Tibial nerve (tissue), 4 donors: ENCODE results near the gene MRPL2. TPM values are rescaled to one million over a fixed set of nuclear protein-coding genes. Genes with fewer than 3 reads are reported as not detected.

Experiments used
- DNase-seq, 2 donors: peaks; one replicate each; pipeline ENCODE4 v3.0.0-alpha.2; 2019; ENCODE audit warnings: low spot score in 2 of 2
- H3K27ac ChIP-seq, 4 donors: fragments of 200-600 bp; sonication (generic) in 3 of 4; one replicate each; pipeline ENCODE4 v1.5.1; 2017 to 2019; ENCODE audit warnings: mild to moderate bottlenecking in 1 of 4
- H3K27me3 ChIP-seq, 2 donors: fragments of 200-600 bp; sonication (generic) in 1 of 2; one replicate each; pipeline versions ENCODE4 v1.5.1 to v1.6.0; 2017 to 2019
- H3K36me3 ChIP-seq, 3 donors: fragments of 200-600 bp; sonication (generic); one replicate each; pipeline ENCODE4 v1.5.1; 2018 to 2019
- H3K4me1 ChIP-seq, 4 donors: fragments of 200-600 bp; sonication (generic) in 3 of 4; one replicate each; pipeline ENCODE4 v1.5.1; 2017 to 2019
- H3K4me3 ChIP-seq, 4 donors: fragments of 200-600 bp; sonication (generic) in 3 of 4; one replicate each; pipeline ENCODE4 v1.5.1; 2017 to 2019; ENCODE audit warnings: mild to moderate bottlenecking in 1 of 4, moderate library complexity in 1 of 4
- H3K9me3 ChIP-seq, 4 donors: fragments of 200-600 bp; sonication (generic) in 3 of 4; one replicate each; pipeline ENCODE4 v1.5.1; 2017 to 2019
- CTCF ChIP-seq, 5 experiments: fragments of 200-600 bp in 3 of 5; fragments of 450-650 bp in 2 of 5; sonication (generic) in 3 of 5; IDR thresholded peaks; one replicate each; pipeline ENCODE4 v1.5.1; 2016 to 2019; ENCODE audit warnings: antibody characterized with exemption in 5 of 5, mild to moderate bottlenecking in 3 of 5, moderate library complexity in 2 of 5
- EP300 ChIP-seq, 2 donors: sonication (generic); formaldehyde crosslinking; IDR thresholded peaks; one replicate each; pipeline ENCODE4 v1.6.1; 2017; ENCODE audit warnings: antibody characterized with exemption in 2 of 2, mild to moderate bottlenecking in 1 of 2
- POLR2A ChIP-seq, 2 donors: fragments of 450-650 bp; IDR thresholded peaks; one replicate each; pipeline ENCODE4 v1.6.1; 2017; ENCODE audit warnings: antibody characterized with exemption in 2 of 2, mild to moderate bottlenecking in 2 of 2, moderate library complexity in 2 of 2
- WGBS, 2 donors: methylation state at CpG; one replicate each; pipeline ENCODE4 v1.1.5; 2018; 5-methylcytosine and 5-hydroxymethylcytosine counted together
- total RNA-seq, 4 donors: library from RNA; depleted of rRNA; stranded (reverse); fragments of >200 nt; gene quantifications; one replicate each; pipeline ENCODE4 v1.1.0, GENCODE V29; 2016

Gene MRPL2
- total RNA-seq, 4 donors from 2014 or later = 8.4 to 17.3 (median 11.6) TPM

GRCh38 chr6:43035495-43036194 is 23.6 kb downstream of the MRPL2 start:
- TF ChIP-seq CTCF (IDR thresholded peaks at IDR 0.05) (no peak), EP300 (IDR thresholded peaks at IDR 0.05) (no peak), POLR2A (IDR thresholded peaks at IDR 0.05) (no peak)
- Histone ChIP-seq H3K4me3 (no peak overlapping the region), H3K27ac (no peak overlapping the region), H3K27me3 (no peaks in the 10 kb centered on the region), H3K36me3 (peaks cover 0 to 100% (median 17%) of the 10 kb centered on the region in 3 donors), H3K4me1 (no peaks in the 10 kb centered on the region), H3K9me3 (no peaks in the 10 kb centered on the region)
- 71 to 77% methylated on average over 4 of the region's 4 CpGs for WGBS, 2 donors
- DNase-seq = no peak

GRCh38 chr6:43034190-43034525 is 25.1 kb downstream of the MRPL2 start:
- Histone ChIP-seq H3K27me3 (no peaks in the 10 kb centered on the region), H3K9me3 (no peaks in the 10 kb centered on the region), H3K36me3 (peaks cover 0 to 100% (median 20%) of the 10 kb centered on the region in 3 donors), H3K4me3 (no peak overlapping the region), H3K27ac (no peak overlapping the region), H3K4me1 (no peaks in the 10 kb centered on the region)
- no peak for DNase-seq
- TF ChIP-seq EP300 (IDR thresholded peaks at IDR 0.05) (no peak), CTCF (IDR thresholded peaks at IDR 0.05) (no peak), POLR2A (IDR thresholded peaks at IDR 0.05) (no peak)
- 74 to 84% methylated on average over 2 of the region's 2 CpGs for WGBS, 2 donors

GRCh38 chr6:43033496-43034189 is 25.6 kb downstream of the MRPL2 start:
- TF ChIP-seq POLR2A (IDR thresholded peaks at IDR 0.05) = no peak
- TF ChIP-seq EP300 (IDR thresholded peaks at IDR 0.05) = no peak
- no peak for TF ChIP-seq CTCF (IDR thresholded peaks at IDR 0.05)
- Histone ChIP-seq H3K36me3 (peaks cover 0 to 100% (median 25%) of the 10 kb centered on the region in 3 donors), H3K9me3 (no peaks in the 10 kb centered on the region), H3K27me3 (no peaks in the 10 kb centered on the region), H3K27ac (no peak overlapping the region), H3K4me3 (no peak overlapping the region), H3K4me1 (no peaks in the 10 kb centered on the region)
- no peak for DNase-seq
- 85% methylated on average over 2 of the region's 2 CpGs for WGBS, 2 donors

GRCh38 chr6:43032326-43032725 is 26.9 kb downstream of the MRPL2 start:
- no peaks in the 10 kb centered on the region for H3K9me3 ChIP-seq
- H3K4me1 ChIP-seq = no peaks in the 10 kb centered on the region
- H3K4me3 ChIP-seq = no peak overlapping the region
- no peaks in the 10 kb centered on the region for H3K27me3 ChIP-seq
- TF ChIP-seq EP300 (IDR thresholded peaks at IDR 0.05) (no peak), CTCF (IDR thresholded peaks at IDR 0.05) (no peak), POLR2A (IDR thresholded peaks at IDR 0.05) (no peak)
- 88 to 93% methylated on average over 4 of the region's 4 CpGs for WGBS, 2 donors
- DNase-seq = no peak
- H3K27ac ChIP-seq = no peak overlapping the region
- H3K36me3 ChIP-seq = peaks cover 3 to 100% (median 21%) of the 10 kb centered on the region in 3 donors

- Histone ChIP-seq H3K4me1 (peaks cover 0 to 3% (median 0%) of the 10 kb centered on the region in 4 donors), H3K36me3 (peaks cover 9 to 95% (median 35%) of the 10 kb centered on the region in 3 donors), H3K9me3 (no peaks in the 10 kb centered on the region), H3K27me3 (no peaks in the 10 kb centered on the region), H3K27ac (no peak overlapping the region), H3K4me3 (no peak overlapping the region)
- no peak for DNase-seq
- TF ChIP-seq CTCF (IDR thresholded peaks at IDR 0.05) = no peak
- TF ChIP-seq EP300 (IDR thresholded peaks at IDR 0.05) = no peak
- TF ChIP-seq POLR2A (IDR thresholded peaks at IDR 0.05) = no peak
- WGBS, 2 donors = 87 to 89% methylated on average over 9 of the region's 9 CpGs
Measured at GRCh38 chr6:43029120-43029519, 30.1 kb downstream of the MRPL2 start.
